Tibial artery (tissue), 4 donors: ENCODE data around the gene KBTBD13.

ENCODE experiments used
- DNase-seq, 2 donors: peaks; one replicate each; pipeline ENCODE4 v3.0.0-alpha.2; 2019
- H3K27ac ChIP-seq, 2 donors: fragments of 200-600 bp; sonication (generic) in 1 of 2; 1 replicate in 1 of 2; 2 replicates in 1 of 2; pipeline ENCODE4 v1.5.1; 2018 to 2019; ENCODE audit warnings: mild to moderate bottlenecking in 1 of 2
- H3K27me3 ChIP-seq, 2 donors: fragments of 200-600 bp; sonication (generic) in 1 of 2; one replicate each; pipeline versions ENCODE4 v1.5.1 to v1.6.0; 2016 to 2019
- H3K36me3 ChIP-seq, 3 donors: fragments of 200-600 bp; sonication (generic) in 2 of 3; one replicate each; pipeline ENCODE4 v1.5.1; 2016 to 2019; ENCODE audit warnings: mild to moderate bottlenecking in 2 of 3
- H3K4me1 ChIP-seq, 4 donors: fragments of 200-600 bp; sonication (generic) in 2 of 4; 1 replicate in 3 of 4; 2 replicates in 1 of 4; pipeline ENCODE4 v1.5.1; 2016 to 2019
- H3K4me3 ChIP-seq, 2 donors: fragments of 200-600 bp; sonication (generic) in 1 of 2; 1 replicate in 1 of 2; 2 replicates in 1 of 2; pipeline ENCODE4 v1.5.1; 2018 to 2019; ENCODE audit warnings: mild to moderate bottlenecking in 2 of 2
- H3K9me3 ChIP-seq, 3 donors: fragments of 200-600 bp; sonication (generic) in 1 of 3; one replicate each; pipeline ENCODE4 v1.5.1; 2016 to 2019
- intact Hi-C: fragments of 100-400 bp; cut with DNase I; formaldehyde crosslinking; loops from one replicate; pipeline ENCODE4 v1.15.0; 2023; ENCODE audit warnings: low total_unique reads
- TF ChIP-seq, protein P1 (sequence below), 2 experiments: fragments of 200-600 bp in 1 of 2; fragments of 450-650 bp in 1 of 2; IDR thresholded peaks; one replicate each; pipeline ENCODE4 v1.5.1; 2017 to 2019; ENCODE audit warnings: antibody characterized with exemption in 2 of 2, mild to moderate bottlenecking in 1 of 2, moderate library complexity in 1 of 2

Gene KBTBD13

DNA sequence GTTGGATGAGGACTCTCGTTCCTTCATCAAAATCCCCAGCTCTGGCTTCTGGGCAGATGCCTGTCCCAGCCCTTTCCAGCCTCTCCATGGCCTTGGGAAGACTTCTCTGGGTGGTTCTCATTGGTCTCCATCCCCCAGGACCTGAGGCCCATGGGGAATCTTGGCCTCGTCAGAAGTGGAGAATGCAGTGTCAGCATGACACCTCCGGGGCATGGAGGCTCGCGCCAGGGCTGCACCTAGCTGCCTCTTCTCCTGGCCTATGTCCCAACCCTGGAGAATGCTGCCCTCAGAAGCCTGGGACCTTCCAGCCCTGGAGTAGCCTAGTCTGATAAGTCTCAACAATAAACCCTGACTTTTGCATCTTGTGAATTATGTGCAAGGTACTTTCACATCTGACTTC is 3.0 kb downstream of the KBTBD13 start:
- TF ChIP-seq, protein P1, sequence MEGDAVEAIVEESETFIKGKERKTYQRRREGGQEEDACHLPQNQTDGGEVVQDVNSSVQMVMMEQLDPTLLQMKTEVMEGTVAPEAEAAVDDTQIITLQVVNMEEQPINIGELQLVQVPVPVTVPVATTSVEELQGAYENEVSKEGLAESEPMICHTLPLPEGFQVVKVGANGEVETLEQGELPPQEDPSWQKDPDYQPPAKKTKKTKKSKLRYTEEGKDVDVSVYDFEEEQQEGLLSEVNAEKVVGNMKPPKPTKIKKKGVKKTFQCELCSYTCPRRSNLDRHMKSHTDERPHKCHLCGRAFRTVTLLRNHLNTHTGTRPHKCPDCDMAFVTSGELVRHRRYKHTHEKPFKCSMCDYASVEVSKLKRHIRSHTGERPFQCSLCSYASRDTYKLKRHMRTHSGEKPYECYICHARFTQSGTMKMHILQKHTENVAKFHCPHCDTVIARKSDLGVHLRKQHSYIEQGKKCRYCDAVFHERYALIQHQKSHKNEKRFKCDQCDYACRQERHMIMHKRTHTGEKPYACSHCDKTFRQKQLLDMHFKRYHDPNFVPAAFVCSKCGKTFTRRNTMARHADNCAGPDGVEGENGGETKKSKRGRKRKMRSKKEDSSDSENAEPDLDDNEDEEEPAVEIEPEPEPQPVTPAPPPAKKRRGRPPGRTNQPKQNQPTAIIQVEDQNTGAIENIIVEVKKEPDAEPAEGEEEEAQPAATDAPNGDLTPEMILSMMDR (IDR thresholded peaks at IDR 0.05): no peak
- H3K9me3 ChIP-seq: no peaks in the 10 kb centered on the region
- intact Hi-C loops: loop anchor here (2.0 kb wide), 1 partner anchor 27 kb away; no protein-coding TSS in a partner anchor
- H3K27ac ChIP-seq: peak overlapping the region; percentile 95 to 96
- no peaks in the 10 kb centered on the region for H3K27me3 ChIP-seq
- peaks cover 4 to 92% (median 57%) of the 10 kb centered on the region in 4 donors for H3K4me1 ChIP-seq
- H3K36me3 ChIP-seq: no peaks in the 10 kb centered on the region
- H3K4me3 ChIP-seq: no peak overlapping the region
- no peak for DNase-seq

DNA sequence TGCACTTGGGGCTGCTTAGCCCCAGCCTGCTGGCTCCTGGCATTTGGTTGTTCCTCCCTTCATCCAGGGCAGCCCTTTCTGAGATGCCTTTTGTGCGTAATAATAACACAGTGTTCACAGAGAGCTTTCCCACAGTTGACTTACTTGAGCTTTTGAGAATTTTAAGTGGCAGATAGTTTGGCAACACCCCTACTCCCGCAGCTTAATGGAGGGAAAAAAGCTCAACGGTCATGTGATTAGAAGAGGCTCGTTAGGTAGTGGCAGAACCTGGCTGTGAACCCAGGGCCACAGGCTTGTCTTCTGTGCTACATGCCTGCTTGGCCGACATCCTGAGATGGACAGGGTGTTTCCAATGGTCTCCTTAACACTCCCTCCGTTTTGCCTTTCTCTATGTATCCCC is 4.7 kb downstream of the KBTBD13 start:
- DNase-seq: peak in 1 of 2 donors; percentile 65
- Histone ChIP-seq H3K4me1 (peaks cover 4 to 96% (median 71%) of the 10 kb centered on the region in 4 donors), H3K27ac (peak overlapping the region; percentile 95 to 96), H3K36me3 (no peaks in the 10 kb centered on the region), H3K4me3 (no peak overlapping the region), H3K27me3 (no peaks in the 10 kb centered on the region), H3K9me3 (no peaks in the 10 kb centered on the region)
- intact Hi-C loops: no loop called here
- TF ChIP-seq, protein P1 (IDR thresholded peaks at IDR 0.05): no peak

DNA sequence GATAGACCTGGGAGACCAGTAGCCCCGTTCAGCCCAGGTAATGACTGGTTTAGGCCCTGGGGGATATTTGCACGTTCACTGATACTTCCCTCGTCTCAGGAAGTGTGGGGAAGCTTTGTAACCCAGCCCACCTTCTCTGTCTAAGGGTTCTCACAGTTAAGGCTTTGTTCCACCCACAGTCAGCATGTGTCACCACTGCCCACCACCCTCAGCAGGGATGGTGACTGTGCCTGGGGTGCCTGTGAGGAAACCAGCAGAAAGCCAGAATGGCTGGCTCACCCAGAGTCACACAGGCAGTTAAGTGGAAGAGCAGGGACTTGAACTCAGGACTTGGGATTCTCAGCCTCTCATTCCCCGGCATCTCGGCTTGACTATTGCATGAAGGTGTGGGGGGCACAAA is 5.2 kb downstream of the KBTBD13 start:
- no peaks in the 10 kb centered on the region for H3K27me3 ChIP-seq
- no peak overlapping the region for H3K4me3 ChIP-seq
- peak overlapping the region; percentile 95 to 96 for H3K27ac ChIP-seq
- intact Hi-C loops: no loop called here
- H3K9me3 ChIP-seq: no peaks in the 10 kb centered on the region
- no peaks in the 10 kb centered on the region for H3K36me3 ChIP-seq
- TF ChIP-seq, protein P1 (IDR thresholded peaks at IDR 0.05): no peak
- H3K4me1 ChIP-seq: peaks cover 4 to 96% (median 72%) of the 10 kb centered on the region in 4 donors
- no peak for DNase-seq

DNA sequence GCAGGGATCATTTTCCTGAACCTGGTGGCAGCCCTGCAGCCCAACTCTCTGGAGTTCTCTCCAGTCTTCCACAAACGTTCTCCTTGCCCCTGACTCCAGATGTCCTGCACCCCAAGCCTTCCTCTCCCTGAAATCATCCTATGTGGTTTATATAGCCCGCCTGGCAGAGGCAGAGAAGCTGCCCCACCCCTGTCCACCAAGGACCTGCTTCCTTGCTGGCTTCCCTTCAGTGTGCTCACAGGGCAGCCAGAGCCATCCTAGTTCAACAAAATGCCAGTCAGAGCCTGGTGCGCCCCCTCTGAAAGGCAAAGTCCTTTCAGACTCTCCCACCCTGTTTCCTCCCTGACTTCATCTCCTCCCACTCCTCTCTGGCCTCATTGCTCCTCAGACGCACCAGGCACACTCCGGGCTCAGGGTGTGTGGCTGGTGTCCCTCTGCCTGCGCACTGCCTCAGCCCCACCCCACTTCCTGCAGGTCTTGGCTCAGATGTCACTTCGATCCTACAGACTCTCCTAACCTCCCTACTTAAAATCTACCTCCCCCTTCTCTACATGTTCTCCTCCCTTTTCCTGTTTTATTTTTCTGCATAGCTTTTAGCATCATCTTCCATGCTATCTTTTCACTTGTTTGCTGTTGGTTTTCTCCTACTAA is 5.9 kb downstream of the KBTBD13 start:
- Histone ChIP-seq H3K4me3 (no peak overlapping the region), H3K36me3 (no peaks in the 10 kb centered on the region), H3K27ac (peak overlapping the region; percentile 95 to 96), H3K27me3 (no peaks in the 10 kb centered on the region), H3K9me3 (no peaks in the 10 kb centered on the region), H3K4me1 (peaks cover 3 to 96% (median 72%) of the 10 kb centered on the region in 4 donors)
- peak in 1 of 2 donors; percentile 69 for DNase-seq
- TF ChIP-seq, protein P1 (IDR thresholded peaks at IDR 0.05): no peak
- intact Hi-C loops: no loop called here

DNA sequence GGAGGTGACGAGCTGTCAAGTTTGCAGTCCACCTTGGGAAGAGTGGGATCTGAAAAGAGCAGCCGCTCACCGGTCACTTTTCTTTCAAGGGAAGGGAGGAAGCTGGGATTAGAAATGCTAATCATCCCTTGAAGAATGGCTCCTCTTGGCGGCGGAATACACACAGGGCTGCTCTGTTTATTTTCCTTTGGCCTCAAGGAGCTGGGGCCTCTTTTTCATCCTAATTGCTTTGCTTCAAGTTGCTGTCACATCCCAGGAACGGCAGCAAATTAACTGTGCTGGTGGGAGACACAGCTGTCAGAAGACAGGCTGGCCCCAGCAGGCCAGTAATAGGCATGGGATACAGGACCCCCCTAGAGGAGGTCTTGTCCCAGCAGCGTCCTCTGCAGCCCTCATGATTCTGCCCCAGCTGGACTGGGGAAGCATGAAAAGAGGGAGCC is 6.7 kb downstream of the KBTBD13 start:
- H3K27me3 ChIP-seq: no peaks in the 10 kb centered on the region
- peak overlapping the region; percentile 95 to 96 for H3K27ac ChIP-seq
- H3K4me1 ChIP-seq: peaks cover 0 to 93% (median 73%) of the 10 kb centered on the region in 4 donors
- no peaks in the 10 kb centered on the region for H3K9me3 ChIP-seq
- no peaks in the 10 kb centered on the region for H3K36me3 ChIP-seq
- intact Hi-C loops: no loop called here
- no peak overlapping the region for H3K4me3 ChIP-seq
- DNase-seq: peak in 1 of 2 donors; percentile 64
- TF ChIP-seq, protein P1 (IDR thresholded peaks at IDR 0.05): peak; percentile 39 to 43
